CD4-positive, alpha-beta T cell treated with Interleukin-15 for 4 hours (primary cell): ENCODE data around the gene IFNA16.
A peak's percentile ranks its signal among the peaks of the same experiment; 100 is the strongest.
"Not testable (repeated sequence)": the region's sequence is repeated elsewhere in the genome, so short reads cannot be mapped to it uniquely, and the experiment has no call there.

ENCODE experiments used
- DNase-seq: peaks from one replicate; pipeline ENCODE4 v3.0.0-alpha.2; 2020; ENCODE audit warnings: low spot score

Gene IFNA16

DNA sequence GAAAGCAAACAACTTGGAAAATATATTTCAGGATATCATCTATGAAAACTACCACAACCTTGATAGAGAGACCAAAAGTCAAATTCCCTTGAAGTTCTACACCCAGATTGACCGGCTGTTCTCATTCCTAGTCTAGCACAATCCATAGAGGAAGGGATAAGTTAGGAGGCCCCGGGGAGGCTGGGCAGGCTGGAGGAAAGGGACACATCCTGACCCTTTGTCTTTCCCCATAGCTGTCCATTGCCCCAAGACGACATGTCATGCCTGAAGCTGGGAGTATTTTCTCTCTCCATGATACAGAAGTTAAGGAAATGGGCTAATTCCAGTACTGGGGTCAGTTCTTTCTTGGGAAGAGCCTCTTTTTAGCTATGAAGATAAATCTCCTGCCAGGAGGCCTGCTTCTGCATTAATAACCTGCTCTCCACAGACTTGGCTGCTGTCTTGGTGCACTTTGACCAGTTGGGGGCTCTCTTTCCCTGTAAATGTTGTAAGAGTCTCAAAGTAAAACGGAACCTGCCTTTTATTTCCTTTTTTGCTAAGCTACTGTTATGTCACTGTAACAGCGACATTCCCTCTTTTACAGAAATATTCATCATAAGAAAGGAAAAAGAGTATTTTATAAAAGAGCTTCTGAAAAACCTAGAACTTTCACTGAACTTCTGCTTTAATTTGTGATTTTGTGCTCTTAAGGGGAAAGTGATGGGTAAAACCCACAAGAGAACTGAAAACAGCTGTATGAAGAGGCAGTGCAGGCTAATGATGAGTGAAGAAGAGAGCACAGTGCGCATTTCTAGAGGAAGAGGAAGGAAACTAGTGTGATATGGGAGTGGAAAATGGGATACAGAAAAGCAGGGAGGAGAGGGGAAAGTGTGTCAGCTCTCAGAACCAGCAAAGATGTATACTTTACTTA, 22.0 kb downstream of the IFNA16 start:
- peak; percentile 56 for DNase-seq

DNA sequence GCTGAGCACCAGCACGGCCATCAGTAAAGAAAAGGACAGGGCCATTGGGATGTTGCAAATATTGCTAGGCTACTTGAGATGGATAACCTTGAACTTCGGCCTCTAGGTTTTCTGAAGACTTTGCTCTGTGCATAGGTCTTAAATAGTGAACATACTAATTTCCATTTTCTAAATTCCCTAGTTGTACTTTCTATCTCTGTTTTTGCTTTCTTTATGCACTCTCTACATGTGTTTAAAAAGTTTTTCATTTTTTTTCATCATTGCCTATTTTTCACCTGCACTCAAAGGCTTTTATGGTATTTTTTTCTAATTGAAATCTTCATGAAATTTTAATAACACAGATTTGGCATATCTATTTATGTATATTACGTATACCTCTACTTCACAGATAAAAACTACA, 29.6 kb downstream of the IFNA16 start, which contains the start of gene IFNA4:
TSS of gene IFNA4 (minus strand) at position 101 of the 400 bp plus-strand sequence. CDS start at position 45, 56 bp downstream.
- DNase-seq, result not testable (repeated sequence)

DNA sequence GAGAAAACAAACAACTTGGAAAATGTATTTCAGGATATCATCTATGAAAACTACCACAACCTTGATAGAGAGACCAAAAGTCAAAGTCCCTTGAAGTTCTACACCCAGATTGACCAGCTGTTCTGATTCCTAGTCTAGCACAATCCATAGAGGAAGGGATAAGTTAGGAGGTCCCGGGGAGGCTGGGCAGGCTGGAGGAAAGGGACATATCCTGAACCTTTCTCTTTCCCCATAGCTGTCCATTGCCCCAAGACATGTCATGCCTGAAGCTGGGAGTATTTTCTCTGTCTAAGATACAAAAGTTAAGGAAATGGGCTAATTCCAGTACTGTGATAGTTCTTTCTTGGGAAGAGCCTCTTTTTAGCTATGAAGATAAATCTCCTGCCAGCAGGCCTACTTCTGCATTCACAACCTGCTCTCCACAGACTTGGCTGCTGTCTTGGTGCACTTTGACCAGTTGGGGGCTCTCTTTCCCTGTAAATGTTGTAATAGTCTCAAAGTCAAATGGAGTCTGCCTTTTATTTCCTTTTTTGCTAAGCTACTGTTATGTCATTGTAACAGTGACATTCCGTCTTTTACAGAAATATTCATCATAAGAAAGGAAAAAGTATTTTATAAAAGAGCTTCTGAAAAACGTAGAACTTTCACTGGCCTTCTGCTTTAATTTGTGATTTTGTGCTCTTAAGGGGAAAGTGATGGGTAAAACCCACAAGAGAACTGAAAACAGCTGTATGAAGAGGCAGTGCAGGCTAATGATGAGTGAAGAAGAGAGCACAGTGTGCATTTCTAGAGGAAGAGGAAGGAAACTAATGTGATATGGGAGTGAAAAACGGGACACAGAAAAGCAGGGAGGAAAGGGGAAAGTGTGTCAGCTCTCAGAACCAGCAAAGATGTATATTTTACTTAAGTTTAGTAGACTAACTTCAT, 34.0 kb downstream of the IFNA16 start:
- peak; percentile 41 for DNase-seq

DNA sequence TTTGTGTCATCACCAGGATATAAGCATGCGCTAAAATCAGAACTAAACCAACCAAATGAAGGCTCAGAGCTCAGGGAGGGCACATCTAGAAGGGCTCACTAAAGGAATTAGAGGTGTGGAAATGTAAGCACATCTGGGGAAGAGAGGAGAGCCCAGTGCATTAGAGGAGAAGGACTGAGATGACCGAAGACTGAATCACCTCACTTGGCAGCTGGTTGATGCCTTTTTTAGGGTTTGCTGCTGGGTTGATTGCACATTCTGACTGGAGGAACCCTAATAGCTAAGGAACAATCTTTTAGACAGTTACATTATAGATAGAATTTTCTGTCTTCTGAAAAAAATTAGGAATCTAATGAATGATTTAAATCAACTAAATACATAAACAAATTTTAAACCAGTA, 42.4 kb downstream of the IFNA16 start:
- no peak for DNase-seq

DNA sequence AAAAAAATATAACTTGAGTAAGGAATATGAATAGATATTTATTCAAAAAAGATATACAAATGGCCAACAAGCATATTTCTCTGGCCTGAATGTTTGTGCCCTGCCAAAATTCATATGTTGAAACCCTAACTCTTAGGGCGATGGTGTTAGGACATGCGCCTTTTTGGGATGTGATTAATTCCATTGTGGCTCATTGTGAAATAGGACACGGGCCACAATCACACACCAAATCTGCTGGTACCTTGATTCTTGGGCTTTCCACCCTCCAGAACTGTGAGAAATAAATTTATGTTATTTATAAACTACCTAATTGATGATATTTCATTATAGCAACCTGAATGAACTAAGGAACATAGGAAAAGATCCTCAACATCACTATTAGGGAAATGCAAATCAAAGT, 45.0 kb downstream of the IFNA16 start:
- no peak for DNase-seq

DNA sequence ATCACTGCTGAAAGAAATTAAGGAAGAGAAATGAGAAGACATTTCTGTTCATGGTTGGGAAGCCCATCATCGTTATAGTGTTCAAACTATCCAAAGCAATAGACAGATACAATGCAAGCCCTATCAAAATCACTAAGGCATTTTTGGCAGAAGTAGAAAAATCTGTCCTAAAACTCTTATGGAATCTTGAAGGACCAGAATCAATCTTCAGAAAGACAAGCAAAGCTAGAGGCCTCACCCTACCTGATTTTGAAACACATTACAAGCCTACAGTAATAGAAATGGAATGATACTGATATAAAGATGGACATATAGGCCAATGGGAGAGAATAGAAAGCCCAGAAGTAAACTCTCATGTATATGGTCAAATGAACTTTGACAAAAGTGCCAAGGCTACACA, 45.8 kb downstream of the IFNA16 start:
- no peak for DNase-seq

DNA sequence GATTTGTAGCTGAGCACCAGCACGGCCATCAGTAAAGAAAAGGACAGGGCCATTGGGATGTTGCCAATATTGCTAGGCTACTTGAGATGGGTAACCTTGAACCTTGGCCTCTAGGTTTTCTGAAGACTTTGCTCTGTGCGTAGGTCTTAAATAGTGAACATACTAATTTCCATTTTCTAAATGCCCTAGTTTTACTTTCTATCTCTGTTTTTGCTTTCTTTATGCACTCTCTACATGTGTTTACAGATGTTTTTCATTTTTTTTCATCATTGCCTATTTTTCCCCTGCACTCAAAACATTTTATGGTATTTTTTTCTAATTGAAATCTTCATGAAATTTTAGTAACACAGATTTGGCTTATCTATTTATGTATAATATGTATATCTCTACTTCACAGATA, 50.6 kb downstream of the IFNA16 start, which contains the start of gene IFNA21:
TSS of gene IFNA21 (minus strand) at position 101 of the 400 bp plus-strand sequence. CDS start at position 53, 48 bp downstream.
- DNase-seq, result not testable (repeated sequence)
